ENCODE data around the gene DGKH. TPM values are rescaled to one million over a fixed set of nuclear protein-coding genes. Genes with fewer than 3 reads are reported as not detected.

DGKH gene
- total and polyA plus RNA-seq, 9 of the 15 experiments (the other 6 are each of a cell fraction or from before 2014, with no cell fraction given): 0.38 to 4.4 (median 3.1) TPM

GRCh38 chr13:42057918-42058530 lies 9.6 kb downstream of the DGKH start:
- DNase-seq (ENCODE audit: extremely low read depth in 1 of 4, low spot score in 3 of 4): no peak
- Histone ChIP-seq H3K9ac (ENCODE audit: insufficient read depth in 1 of 2, low read depth in 2 of 2, low read length in 2 of 2) (no peak overlapping the region), H3K27me3 (ENCODE audit: control insufficient read depth in 2 of 2, insufficient read depth in 2 of 2, low read length in 2 of 2) (no peaks in the 10 kb centered on the region), H3K4me2 (ENCODE audit: insufficient read depth, low read length) (no peak overlapping the region), H3K4me1 (replicated peaks in 1 of 2; ENCODE audit: control insufficient read depth in 2 of 2, insufficient read depth in 2 of 2, low read length in 2 of 2) (peaks cover 3 to 7% of the 10 kb centered on the region in 2 experiments; a peak in 1 of 5 replicates), H3K79me2 (ENCODE audit: control insufficient read depth, insufficient read depth, low read length) (peaks cover 3% of the 10 kb centered on the region; the same call in 1 of the 3 replicates), H2AFZ (ENCODE audit: low read depth, low read length) (peak overlapping the region; percentile 53), H3K9me1 (ENCODE audit: control insufficient read depth, insufficient read depth, low read length) (no peaks in the 10 kb centered on the region), H4K20me1 (replicated peaks; ENCODE audit: control insufficient read depth, insufficient read depth, low read length) (no peaks in the 10 kb centered on the region), H3K4me3 (no peak overlapping the region), H3K36me3 (ENCODE audit: control insufficient read depth, insufficient read depth, low read length) (peaks cover 8% of the 10 kb centered on the region; the same call in 1 of the 3 replicates), H3K27ac (ENCODE audit: extremely low read depth, low read depth, low read length) (no peak overlapping the region), H3K9me3 (replicated peaks; ENCODE audit: control insufficient read depth, insufficient read depth, low read depth, low read length) (peaks cover 3% of the 10 kb centered on the region)
- ATAC-seq: no peak
- BruUV-seq (replicated peaks): no TSS peak
- in situ Hi-C loops (cut with MboI): no loop called here
- intact Hi-C loops (cut with micrococcal nuclease): no loop called here
- FAIRE-seq: no peak
- TF ChIP-seq, protein P1, sequence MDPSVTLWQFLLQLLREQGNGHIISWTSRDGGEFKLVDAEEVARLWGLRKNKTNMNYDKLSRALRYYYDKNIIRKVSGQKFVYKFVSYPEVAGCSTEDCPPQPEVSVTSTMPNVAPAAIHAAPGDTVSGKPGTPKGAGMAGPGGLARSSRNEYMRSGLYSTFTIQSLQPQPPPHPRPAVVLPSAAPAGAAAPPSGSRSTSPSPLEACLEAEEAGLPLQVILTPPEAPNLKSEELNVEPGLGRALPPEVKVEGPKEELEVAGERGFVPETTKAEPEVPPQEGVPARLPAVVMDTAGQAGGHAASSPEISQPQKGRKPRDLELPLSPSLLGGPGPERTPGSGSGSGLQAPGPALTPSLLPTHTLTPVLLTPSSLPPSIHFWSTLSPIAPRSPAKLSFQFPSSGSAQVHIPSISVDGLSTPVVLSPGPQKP (CRISPR knock-in tag; IDR thresholded peaks at IDR 0.05): no peak
- no peak for TF ChIP-seq SRF (CRISPR knock-in tag; IDR thresholded peaks at IDR 0.05)
- ChIA-PET POLR2A (no interaction called here), CTCF (ENCODE audit: low intra/inter-chr PET ratio) (no interaction called here)
- 75% methylated on average over 2 of the region's 2 CpGs for WGBS (ENCODE audit: insufficient coverage, low coverage, missing lambda C conversion rate)

GRCh38 chr13:42061943-42062342 lies 13.5 kb downstream of the DGKH start:
- H3K36me3 ChIP-seq (ENCODE audit: control insufficient read depth, insufficient read depth, low read length): peaks cover 12% of the 10 kb centered on the region; the same call in 1 of the 3 replicates
- H4K20me1 ChIP-seq (replicated peaks; ENCODE audit: control insufficient read depth, insufficient read depth, low read length): no peaks in the 10 kb centered on the region
- intact Hi-C loops (cut with micrococcal nuclease): no loop called here
- no peak overlapping the region for H2AFZ ChIP-seq (ENCODE audit: low read depth, low read length)
- H3K4me1 ChIP-seq (replicated peaks in 1 of 2; ENCODE audit: control insufficient read depth in 2 of 2, insufficient read depth in 2 of 2, low read length in 2 of 2): 0 out of 5 replicates have a peak, but pooled peaks cover 0 to 5% of the 10 kb centered on the region in 2 experiments
- CTCF ChIA-PET (ENCODE audit: low intra/inter-chr PET ratio): no interaction called here
- ATAC-seq (no peak), FAIRE-seq (no peak), DNase-seq (ENCODE audit: extremely low read depth in 1 of 4, low spot score in 3 of 4) (no peak)
- in situ Hi-C loops (cut with MboI): no loop called here
- BruUV-seq (replicated peaks): no TSS peak
- no peak overlapping the region for H3K9ac ChIP-seq (ENCODE audit: insufficient read depth in 1 of 2, low read depth in 2 of 2, low read length in 2 of 2)
- H3K27ac ChIP-seq (ENCODE audit: extremely low read depth, low read depth, low read length): no peak overlapping the region
- H3K4me3 ChIP-seq: no peak overlapping the region
- H3K4me2 ChIP-seq (ENCODE audit: insufficient read depth, low read length): no peak overlapping the region
- H3K27me3 ChIP-seq (ENCODE audit: control insufficient read depth in 2 of 2, insufficient read depth in 2 of 2, low read length in 2 of 2): no peaks in the 10 kb centered on the region
- no peaks in the 10 kb centered on the region for H3K9me1 ChIP-seq (ENCODE audit: control insufficient read depth, insufficient read depth, low read length)
- peaks cover 3% of the 10 kb centered on the region for H3K9me3 ChIP-seq (replicated peaks; ENCODE audit: control insufficient read depth, insufficient read depth, low read depth, low read length)
- H3K79me2 ChIP-seq (ENCODE audit: control insufficient read depth, insufficient read depth, low read length): no peaks in the 10 kb centered on the region
- POLR2A ChIA-PET: no interaction called here
- TF ChIP-seq, protein P2, sequence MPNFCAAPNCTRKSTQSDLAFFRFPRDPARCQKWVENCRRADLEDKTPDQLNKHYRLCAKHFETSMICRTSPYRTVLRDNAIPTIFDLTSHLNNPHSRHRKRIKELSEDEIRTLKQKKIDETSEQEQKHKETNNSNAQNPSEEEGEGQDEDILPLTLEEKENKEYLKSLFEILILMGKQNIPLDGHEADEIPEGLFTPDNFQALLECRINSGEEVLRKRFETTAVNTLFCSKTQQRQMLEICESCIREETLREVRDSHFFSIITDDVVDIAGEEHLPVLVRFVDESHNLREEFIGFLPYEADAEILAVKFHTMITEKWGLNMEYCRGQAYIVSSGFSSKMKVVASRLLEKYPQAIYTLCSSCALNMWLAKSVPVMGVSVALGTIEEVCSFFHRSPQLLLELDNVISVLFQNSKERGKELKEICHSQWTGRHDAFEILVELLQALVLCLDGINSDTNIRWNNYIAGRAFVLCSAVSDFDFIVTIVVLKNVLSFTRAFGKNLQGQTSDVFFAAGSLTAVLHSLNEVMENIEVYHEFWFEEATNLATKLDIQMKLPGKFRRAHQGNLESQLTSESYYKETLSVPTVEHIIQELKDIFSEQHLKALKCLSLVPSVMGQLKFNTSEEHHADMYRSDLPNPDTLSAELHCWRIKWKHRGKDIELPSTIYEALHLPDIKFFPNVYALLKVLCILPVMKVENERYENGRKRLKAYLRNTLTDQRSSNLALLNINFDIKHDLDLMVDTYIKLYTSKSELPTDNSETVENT (CRISPR knock-in tag; IDR thresholded peaks at IDR 0.05): no peak
- TF ChIP-seq NFYB (IDR thresholded peaks at IDR 0.05; ENCODE audit: extremely low read depth, insufficient read length): no peak
- TF ChIP-seq CREM (IDR thresholded peaks at IDR 0.05; ENCODE audit: low read depth): no peak
- TF ChIP-seq NCOA1 (IDR thresholded peaks at IDR 0.05; ENCODE audit: low read depth): no peak
- no peak for TF ChIP-seq ZNF444 (CRISPR knock-in tag; IDR thresholded peaks at IDR 0.05)

Measured in K562 (cell line).